Stimulated activated naive CD8-positive, alpha-beta T cell treated with anti-CD3 and anti-CD28 coated beads, Interleukin-15, amount 100 ng/mL, for 72 hours (primary cell): ENCODE data around the gene GFPT2.
"Not testable (repeated sequence)": the region's sequence is repeated elsewhere in the genome, so short reads cannot be mapped to it uniquely, and the experiment has no call there.

Experiments used
- ATAC-seq: fragments of 150-1000 bp; cut with Tn5 transposase; 2 replicates; pipeline ENCODE4 v1.10.0; 2021; ENCODE audit warnings: mild to moderate bottlenecking, moderate library complexity
- DNase-seq, 2 donors: peaks; one replicate each; pipeline ENCODE4 v3.0.0; 2021 to 2022
- H3K27ac Mint-ChIP-seq, 2 donors: one replicate each; pipeline ENCODE4 v1.8.0; 2022; ENCODE audit warnings: mild to moderate bottlenecking in 2 of 2, mixed read lengths in 2 of 2, moderate library complexity in 2 of 2
- H3K27me3 Mint-ChIP-seq: one replicate; pipeline ENCODE4 v1.8.0; 2022; ENCODE audit warnings: mixed read lengths
- H3K4me1 Mint-ChIP-seq: one replicate; pipeline ENCODE4 v1.8.0; 2022; ENCODE audit warnings: mild to moderate bottlenecking, mixed read lengths
- H3K4me3 Mint-ChIP-seq, 2 donors: one replicate each; pipeline ENCODE4 v1.8.0; 2022; ENCODE audit warnings: mild to moderate bottlenecking in 2 of 2, mixed read lengths in 2 of 2, moderate library complexity in 1 of 2
- H3K9me3 Mint-ChIP-seq, 2 donors: one replicate each; pipeline ENCODE4 v1.8.0; 2022; ENCODE audit warnings: mixed read lengths in 2 of 2

The GFPT2 gene

DNA sequence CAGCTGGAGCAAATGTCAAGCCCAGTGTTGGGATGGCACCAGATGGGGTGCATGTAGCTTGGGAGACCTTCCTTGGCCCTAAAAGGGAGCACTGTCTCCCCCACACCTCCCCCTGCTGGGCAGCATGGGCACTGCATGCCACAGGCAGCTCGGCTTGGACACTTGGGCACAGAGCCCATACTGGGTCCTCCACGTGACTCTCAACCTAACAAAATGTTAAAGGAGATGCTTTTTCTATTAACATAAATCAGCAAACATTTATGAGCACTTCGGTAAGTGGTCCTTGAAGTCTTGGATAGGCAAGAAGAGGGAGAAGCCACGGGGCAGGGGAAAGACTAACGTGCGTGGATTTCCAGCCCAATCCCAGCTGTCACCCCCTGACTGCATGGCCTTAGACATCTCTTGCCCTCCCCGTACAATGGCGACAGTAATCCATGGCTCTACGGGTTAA lies 37.3 kb downstream of the GFPT2 start:
- H3K27ac Mint-ChIP-seq = no peak overlapping the region

DNA sequence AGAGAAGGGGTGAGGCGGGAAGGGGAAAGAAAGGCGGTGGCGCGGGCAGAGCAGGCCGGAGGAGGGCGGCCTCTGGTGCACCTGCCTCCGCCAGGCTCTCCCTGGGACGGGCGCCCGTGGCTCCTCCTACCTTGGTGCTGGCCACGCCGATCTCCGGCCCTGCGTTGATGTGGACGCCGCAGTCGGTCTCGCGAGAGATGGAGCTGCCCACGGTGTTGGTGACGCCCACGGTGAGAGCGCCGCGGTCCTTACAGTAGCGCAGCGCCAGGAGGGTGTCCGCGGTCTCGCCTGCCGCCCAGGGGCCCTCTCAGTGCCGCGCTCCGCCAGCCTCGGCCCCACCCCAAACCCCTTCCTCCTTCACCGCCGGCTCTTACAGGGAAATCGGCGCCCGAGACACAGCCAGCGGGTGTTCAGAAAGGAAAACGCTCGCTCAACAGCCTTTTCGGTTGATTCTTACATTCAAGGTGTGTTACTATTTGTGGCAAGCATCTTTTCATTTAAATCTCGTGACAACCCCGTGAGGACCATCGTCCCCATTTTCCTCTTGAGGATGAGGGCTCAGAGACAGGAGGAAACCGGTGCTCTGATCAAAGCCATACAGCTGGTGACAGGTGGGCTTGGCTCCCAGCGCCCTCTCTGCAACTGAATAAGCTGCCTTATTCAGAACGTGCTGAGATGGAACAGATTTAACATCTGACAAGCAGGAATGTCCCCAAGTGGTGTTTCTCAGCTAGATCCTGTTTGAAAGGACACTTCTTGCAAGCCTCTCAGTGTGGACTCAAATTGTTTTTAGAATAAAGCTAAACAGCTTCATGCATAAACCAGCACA lies 39.2 kb downstream of the GFPT2 start:
- peak overlapping the region in 1 of 2 donors; percentile 48 for H3K27ac Mint-ChIP-seq
- ATAC-seq = peak; percentile 41

More for the DNA sequence above, 37.3 kb downstream of the GFPT2 start:
- no peak overlapping the region for H3K4me3 Mint-ChIP-seq
- no peaks in the 10 kb centered on the region for H3K4me1 Mint-ChIP-seq
- peak; percentile 70 to 72 for DNase-seq
- peak; percentile 85 for ATAC-seq
- H3K27me3 Mint-ChIP-seq = peaks cover 7% of the 10 kb centered on the region
- H3K9me3 Mint-ChIP-seq = no peaks in the 10 kb centered on the region

DNA sequence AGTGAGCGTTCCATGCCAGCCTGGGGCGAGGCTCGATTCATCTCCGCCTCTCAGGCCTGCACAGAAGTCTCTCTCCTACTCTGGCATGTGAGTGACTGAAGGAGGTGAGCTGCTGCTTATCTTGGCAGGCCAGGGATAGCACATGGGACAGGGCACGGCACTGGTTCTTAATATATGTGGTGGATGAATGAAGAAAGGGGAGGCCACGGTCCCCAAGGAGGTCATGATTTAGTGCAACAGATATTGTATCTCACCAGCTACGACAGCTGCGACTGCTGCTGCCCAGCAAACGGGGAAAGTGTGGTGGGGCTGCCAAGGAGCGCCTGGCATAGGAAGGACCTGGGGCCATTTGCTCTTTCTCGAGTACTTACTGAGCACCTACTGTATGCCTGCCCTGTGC lies 41.9 kb downstream of the GFPT2 start:
- no peak overlapping the region for H3K27ac Mint-ChIP-seq
- H3K27me3 Mint-ChIP-seq = no peaks in the 10 kb centered on the region
- ATAC-seq (no peak), DNase-seq (no peak)
- H3K9me3 Mint-ChIP-seq = no peaks in the 10 kb centered on the region
- no peak overlapping the region for H3K4me3 Mint-ChIP-seq
- no peaks in the 10 kb centered on the region for H3K4me1 Mint-ChIP-seq

More for the DNA sequence above, 39.2 kb downstream of the GFPT2 start:
- H3K9me3 Mint-ChIP-seq = no peaks in the 10 kb centered on the region
- peaks cover 7% of the 10 kb centered on the region for H3K27me3 Mint-ChIP-seq
- H3K4me3 Mint-ChIP-seq = peak overlapping the region in 1 of 2 donors; percentile 75
- peak in 1 of 2 donors; percentile 78 for DNase-seq
- H3K4me1 Mint-ChIP-seq = no peaks in the 10 kb centered on the region

DNA sequence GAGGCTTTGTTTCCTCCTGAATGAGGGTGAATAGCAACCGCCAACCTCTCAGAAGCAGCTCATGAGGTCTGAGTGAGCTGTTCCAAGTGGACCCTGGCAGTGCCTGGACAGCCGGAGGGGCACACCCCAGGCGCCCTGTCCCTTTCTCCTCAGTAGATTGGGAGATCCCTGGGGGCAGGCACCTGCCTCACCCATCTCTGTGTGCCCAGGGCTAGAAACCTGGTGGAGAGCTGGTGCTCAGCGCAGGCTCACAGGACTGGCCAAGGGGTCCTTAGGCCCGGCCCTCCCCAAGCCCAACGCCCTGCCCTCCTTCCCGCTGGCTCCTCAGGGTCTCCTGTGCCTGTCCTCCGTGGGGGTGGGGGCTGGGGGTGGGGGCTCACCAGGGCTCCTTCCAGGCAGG lies 46.3 kb downstream of the GFPT2 start:
- ATAC-seq = no peak
- no peak for DNase-seq
- Mint-ChIP-seq H3K4me1 (no peaks in the 10 kb centered on the region), H3K9me3 (no peaks in the 10 kb centered on the region), H3K4me3 (no peak overlapping the region), H3K27ac (no peak overlapping the region), H3K27me3 (no peaks in the 10 kb centered on the region)

DNA sequence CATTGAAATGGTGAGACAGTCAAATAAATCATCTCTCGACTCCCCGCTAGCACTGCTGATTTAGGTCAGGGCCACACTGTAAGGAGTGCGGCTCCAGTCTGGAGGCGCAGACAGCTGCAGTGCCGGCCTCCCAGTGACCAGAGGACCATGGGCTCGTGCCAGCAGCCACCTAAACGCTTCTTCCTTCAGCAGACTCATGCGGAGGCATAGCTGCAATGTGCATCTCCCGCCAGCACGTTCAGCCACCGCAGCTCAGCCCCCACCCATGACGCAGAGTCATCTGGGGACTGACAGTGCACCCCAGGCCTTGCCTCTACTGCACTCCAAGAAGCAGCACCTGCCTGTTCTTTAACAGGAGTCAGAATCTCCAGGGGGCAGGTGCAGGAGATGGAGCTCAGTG lies 47.7 kb downstream of the GFPT2 start:
- no peak for ATAC-seq
- no peaks in the 10 kb centered on the region for H3K4me1 Mint-ChIP-seq
- no peak overlapping the region for H3K27ac Mint-ChIP-seq
- no peak overlapping the region for H3K4me3 Mint-ChIP-seq
- DNase-seq = no peak
- no peaks in the 10 kb centered on the region for H3K27me3 Mint-ChIP-seq
- H3K9me3 Mint-ChIP-seq = no peaks in the 10 kb centered on the region

DNA sequence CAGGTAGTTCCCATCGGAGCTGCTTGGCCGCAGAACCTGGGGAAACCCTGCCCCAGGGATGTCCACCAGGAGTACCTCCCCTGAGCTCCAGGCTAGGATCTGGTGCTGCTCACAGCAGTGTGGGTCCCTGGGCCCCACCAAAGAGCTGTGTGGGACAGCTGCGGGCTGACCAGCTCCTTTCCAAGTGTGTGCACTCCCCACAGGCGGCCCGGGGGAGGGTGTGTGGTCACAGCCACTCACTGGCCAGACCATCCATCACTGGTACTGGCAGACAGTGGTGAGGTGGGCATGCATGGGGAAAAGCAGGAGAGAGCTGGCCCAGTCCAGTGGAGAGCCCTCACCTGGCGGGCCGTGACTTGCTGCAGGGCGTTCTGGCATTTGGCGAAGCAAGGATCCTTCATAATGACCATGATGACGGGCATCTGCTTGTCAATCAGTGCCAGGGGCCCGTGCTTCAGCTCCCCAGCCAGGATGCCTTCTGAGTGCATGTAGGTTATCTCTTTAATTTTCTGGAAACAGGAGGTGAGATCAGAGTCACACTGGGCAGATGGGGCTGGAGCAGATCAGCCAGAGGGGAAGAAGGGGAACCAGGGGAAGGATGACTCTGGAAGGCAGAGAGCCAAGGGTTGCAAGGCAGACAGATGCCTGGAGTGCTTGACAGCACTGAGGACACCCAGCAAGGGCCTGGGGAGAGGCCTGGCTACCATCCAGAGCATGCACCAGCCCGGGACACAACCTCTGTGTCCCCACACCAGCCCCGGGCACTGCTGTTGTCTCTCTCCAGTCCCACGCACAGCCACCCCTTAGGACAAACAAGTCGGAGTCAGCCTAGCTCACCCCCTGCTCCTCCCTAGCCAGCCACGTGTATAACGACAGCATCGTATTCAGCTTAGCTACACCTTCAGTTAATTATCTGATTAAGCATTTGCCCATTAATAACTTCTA lies 48.4 kb downstream of the GFPT2 start:
- no peak overlapping the region for H3K27ac Mint-ChIP-seq
- ATAC-seq = peak; percentile 33
- H3K9me3 Mint-ChIP-seq = no peaks in the 10 kb centered on the region
- H3K4me1 Mint-ChIP-seq = no peaks in the 10 kb centered on the region
- no peak overlapping the region for H3K4me3 Mint-ChIP-seq
- H3K27me3 Mint-ChIP-seq = no peaks in the 10 kb centered on the region
- no peak for DNase-seq

DNA sequence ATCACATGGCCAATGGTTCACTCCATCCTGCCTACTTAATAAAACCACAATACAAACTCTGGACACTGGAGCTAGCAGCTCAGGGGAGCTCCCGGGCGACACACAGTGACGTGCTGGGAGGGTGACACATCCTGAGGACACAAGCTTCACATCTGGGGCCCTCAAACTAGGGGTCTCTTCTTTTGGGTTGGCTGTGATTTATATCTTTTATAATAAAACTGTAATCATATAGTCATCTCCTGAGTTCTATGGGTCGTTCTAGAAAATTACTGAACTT lies 49.2 kb downstream of the GFPT2 start:
- ATAC-seq = no peak
- H3K9me3 Mint-ChIP-seq = no peaks in the 10 kb centered on the region
- H3K27me3 Mint-ChIP-seq = no peaks in the 10 kb centered on the region
- H3K4me1 Mint-ChIP-seq = no peaks in the 10 kb centered on the region
- H3K27ac Mint-ChIP-seq = no peak overlapping the region
- no peak for DNase-seq
- no peak overlapping the region for H3K4me3 Mint-ChIP-seq

DNA sequence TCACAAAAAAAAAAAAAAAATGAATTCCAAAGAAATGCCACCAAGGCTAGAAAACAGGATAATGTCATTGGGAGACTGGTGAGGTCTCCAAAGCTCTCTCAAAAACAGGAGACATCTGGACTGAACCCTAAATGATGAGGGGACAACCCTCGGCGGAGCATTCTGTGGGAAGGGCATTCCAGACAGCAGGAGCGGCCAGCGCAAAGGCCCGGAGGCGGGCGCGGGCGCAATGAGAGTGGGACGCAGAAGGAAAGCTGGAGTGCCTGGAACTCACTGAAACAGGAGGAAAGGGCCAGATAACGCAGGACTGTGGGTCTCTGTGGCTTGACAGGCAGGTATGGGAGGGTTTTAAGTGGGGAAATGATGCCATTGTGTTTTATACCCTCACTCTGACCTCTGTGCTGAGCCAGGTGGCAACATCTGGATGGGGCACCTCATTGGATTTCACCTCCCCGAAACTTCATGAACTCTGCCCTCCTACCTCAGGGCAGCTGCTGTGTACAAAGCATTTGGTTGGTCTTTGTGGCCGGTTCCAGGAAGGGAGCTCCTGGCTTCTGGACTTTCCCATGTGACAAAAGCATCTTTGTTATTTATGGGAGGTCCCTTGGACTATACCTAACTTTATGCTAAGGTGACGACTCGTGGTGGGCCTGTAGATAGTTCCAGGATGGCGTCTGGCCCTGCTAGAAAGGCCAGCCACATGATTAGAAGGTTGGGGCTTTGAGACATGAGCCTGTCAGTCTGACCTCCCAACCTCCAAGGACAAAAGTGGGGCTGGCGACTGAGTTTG lies 49.7 kb downstream of the GFPT2 start:
- no peak overlapping the region for H3K4me3 Mint-ChIP-seq
- no peaks in the 10 kb centered on the region for H3K27me3 Mint-ChIP-seq
- H3K4me1 Mint-ChIP-seq = no peaks in the 10 kb centered on the region
- no peak overlapping the region for H3K27ac Mint-ChIP-seq
- H3K9me3 Mint-ChIP-seq = no peaks in the 10 kb centered on the region
- ATAC-seq = no peak
- no peak for DNase-seq

DNA sequence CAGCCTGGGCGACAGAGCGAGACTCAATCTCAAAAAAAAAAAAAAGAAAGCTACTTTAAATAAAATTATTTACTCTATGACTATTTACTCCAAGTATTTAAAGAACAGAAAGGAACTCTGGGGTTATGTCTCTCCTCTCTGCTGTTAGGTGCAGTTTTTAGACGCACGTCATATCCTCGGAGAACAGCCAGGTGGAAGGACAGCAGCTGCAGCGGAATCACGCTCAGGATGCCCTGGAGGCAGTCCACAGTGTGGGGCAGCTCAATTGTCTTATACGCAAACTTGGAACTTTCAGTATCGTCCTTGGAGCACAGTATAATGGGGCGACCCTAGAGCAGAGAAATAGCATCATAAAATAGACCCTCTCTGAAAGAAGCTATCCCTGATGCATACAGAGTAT lies 50.9 kb downstream of the GFPT2 start:
- Mint-ChIP-seq H3K27ac (no peak overlapping the region), H3K9me3 (no peaks in the 10 kb centered on the region), H3K27me3 (no peaks in the 10 kb centered on the region), H3K4me1 (no peaks in the 10 kb centered on the region), H3K4me3 (no peak overlapping the region)
- DNase-seq = no peak
- ATAC-seq = no peak

DNA sequence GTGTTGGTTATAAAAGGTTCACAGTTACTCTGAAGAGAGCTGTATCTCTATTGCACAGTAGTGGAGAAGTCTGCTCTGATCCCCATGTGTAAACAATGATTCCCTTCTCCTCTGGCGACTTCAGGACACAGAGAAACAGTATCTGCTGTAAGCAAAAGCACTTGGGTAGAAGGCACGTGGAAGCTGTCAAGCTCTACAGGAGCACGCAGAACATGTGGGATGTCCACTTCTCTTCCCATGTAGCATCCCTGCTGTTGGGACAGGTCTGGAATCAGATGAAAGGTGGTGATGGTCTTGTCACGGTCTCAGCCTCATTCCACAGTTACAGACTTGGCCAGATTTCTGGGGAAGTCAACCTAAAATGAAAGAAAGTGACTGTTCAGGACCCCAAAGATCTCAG lies 51.9 kb downstream of the GFPT2 start:
- no peak for DNase-seq
- H3K4me3 Mint-ChIP-seq = no peak overlapping the region
- H3K27ac Mint-ChIP-seq = no peak overlapping the region
- no peaks in the 10 kb centered on the region for H3K9me3 Mint-ChIP-seq
- H3K27me3 Mint-ChIP-seq = no peaks in the 10 kb centered on the region
- H3K4me1 Mint-ChIP-seq = peaks cover under 1% of the 10 kb centered on the region
- no peak for ATAC-seq

DNA sequence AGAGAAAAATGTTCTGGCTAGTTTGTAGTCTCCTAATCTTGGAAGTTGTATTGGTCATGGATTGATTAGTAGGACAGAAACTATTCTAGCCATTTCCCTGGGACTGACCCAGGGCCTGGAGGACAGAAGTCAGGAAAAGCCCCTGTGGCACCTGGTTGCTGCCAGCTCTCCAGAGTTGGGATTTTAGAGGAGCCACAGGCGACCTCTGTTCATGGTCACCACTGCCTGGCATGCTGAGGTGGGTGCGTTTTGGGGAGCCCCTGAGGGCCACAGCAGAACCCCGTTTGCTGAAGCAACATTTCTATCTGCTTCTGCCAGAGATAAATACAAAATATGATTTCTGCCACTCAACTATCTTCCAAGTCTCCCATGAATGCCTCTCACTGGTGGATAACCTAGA lies 53.6 kb downstream of the GFPT2 start:
- Mint-ChIP-seq H3K4me1 (peaks cover 13% of the 10 kb centered on the region), H3K4me3 (no peak overlapping the region), H3K27me3 (no peaks in the 10 kb centered on the region), H3K9me3 (no peaks in the 10 kb centered on the region), H3K27ac (no peak overlapping the region)
- ATAC-seq (no peak), DNase-seq (no peak)

DNA sequence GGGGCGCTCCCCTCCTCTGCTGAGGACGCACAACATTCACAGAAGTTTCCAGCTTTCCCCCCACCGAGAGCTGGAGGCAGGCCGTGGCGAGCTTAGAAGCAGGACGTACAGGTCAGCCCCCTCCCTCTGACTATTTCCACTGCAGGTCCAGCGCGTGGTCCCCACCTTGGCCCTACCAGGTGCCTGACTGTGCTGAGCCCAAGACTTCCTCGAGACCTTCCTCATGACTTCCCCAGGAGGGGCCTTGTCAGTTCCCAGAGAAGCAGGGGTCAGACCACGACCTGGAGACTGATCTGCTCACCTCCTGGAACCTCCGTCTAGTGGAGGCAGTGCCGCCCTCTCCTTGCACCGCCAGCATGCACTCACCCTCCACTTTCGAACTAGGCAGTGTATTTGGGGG lies 54.1 kb downstream of the GFPT2 start:
- ATAC-seq, H3K27ac Mint-ChIP-seq, H3K9me3 Mint-ChIP-seq, DNase-seq, H3K27me3 Mint-ChIP-seq, H3K4me3 Mint-ChIP-seq: not testable (repeated sequence)
- H3K4me1 Mint-ChIP-seq = peaks cover 17% of the 10 kb centered on the region

DNA sequence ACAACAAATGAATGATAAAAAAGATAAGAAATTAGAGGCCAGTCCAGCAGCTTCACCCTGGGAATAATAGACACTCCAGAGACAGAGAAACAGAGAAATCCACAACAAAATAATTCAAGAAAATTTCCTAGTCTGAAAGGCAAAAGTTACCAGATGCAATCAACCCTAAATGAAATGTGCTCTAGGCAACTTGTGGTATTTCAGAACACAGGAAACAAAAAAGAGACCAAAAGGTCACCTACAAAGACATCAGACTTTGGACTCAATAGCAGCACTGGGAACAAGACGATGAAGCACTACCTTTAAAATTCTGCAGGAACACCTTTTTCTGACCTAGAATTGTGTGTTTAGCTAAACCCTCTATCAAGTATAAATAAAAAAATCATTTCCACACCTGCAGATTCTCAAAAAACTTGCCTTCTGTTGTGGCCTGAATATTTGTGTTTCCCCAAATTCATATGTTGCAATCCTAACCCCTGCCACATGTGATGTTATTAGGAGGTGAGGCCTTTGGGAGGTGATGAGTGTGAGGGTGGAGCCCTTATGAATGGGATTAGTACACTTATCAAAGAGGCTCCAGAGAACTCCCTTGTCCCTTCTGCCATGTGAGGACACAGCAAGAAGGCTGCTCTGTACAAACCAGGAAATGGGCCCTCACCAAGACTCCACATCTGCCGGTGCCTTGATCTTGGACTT lies 55.4 kb downstream of the GFPT2 start:
- Mint-ChIP-seq H3K27ac (peak overlapping the region in 1 of 2 donors; percentile 6), H3K27me3 (no peaks in the 10 kb centered on the region), H3K4me3 (no peak overlapping the region), H3K4me1 (peaks cover 29% of the 10 kb centered on the region), H3K9me3 (no peaks in the 10 kb centered on the region)
- ATAC-seq = no peak
- DNase-seq = no peak

DNA sequence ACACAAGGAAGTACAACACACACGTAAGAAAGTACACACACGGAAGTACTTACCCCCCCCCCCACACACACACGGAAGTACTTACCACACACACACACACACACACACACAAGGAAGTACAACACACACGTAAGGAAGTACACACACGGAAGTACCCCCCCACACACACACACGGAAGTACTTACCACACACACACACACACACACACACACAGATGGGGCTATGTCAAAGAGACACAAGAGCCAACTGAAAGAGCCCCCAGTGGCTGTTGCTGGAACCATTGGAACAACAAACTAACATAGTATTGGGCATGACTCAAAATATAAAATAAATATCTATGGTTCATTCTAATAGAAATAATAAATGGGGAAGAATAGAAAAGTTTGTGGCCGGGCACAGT lies 56.4 kb downstream of the GFPT2 start:
- ATAC-seq (no peak), DNase-seq (no peak)
- Mint-ChIP-seq H3K27ac (peak overlapping the region in 1 of 2 donors; percentile 55), H3K9me3 (no peaks in the 10 kb centered on the region), H3K4me1 (peaks cover 32% of the 10 kb centered on the region), H3K4me3 (no peak overlapping the region), H3K27me3 (no peaks in the 10 kb centered on the region)

DNA sequence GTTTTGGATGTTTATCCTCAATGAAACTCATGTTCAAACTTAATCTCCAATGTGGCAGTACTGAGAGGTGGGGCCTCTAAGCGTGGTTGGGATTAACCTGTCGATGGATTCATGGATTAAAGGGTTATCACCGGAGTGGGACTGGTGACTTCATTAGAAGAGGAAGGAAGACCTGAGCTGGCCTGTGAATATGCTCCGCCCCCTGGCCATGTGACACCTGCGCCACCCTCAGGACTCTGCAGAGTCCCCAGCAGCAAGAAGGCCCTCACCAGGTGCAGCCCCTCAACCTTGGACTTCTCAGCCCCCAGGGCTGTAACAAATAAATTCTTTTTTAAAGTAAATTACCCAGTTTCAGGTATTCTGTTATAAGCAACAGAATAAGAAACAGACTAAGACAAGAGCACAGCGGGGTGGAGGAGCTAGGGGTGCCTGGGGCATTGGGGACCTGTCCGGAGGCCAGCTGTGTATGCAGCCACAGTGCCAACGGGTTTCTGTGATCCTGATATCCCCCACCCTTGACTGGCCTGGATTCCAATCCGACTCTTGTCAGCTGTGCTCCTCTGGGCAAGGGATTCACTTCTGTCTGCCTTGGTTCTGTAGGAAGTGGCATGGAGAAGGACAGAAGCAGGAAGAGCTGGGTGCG lies 58.1 kb downstream of the GFPT2 start:
- DNase-seq (no peak), ATAC-seq (no peak)
- Mint-ChIP-seq H3K4me3 (no peak overlapping the region), H3K4me1 (peaks cover 44% of the 10 kb centered on the region), H3K27ac (no peak overlapping the region), H3K9me3 (no peaks in the 10 kb centered on the region), H3K27me3 (no peaks in the 10 kb centered on the region)
